ENCODE results near the gene OTOG.

The OTOG gene

GRCh38 chr11:17547932-17548331 is 873 bp downstream of the OTOG start:
- no peak for DNase-seq (ENCODE audit: low read depth)
- H3K4me3 ChIP-seq (ENCODE audit: low read depth, low read length): no peak overlapping the region
- TF ChIP-seq CTCF (IDR thresholded peaks at IDR 0.05; ENCODE audit: low read depth, low read length) (peak; percentile 31), MYC (IDR thresholded peaks at IDR 0.05; ENCODE audit: low read depth, low read length) (no peak)

GRCh38 chr11:17548444-17548843 is 1.4 kb downstream of the OTOG start:
- H3K4me3 ChIP-seq (ENCODE audit: low read depth, low read length): no peak overlapping the region
- no peak for TF ChIP-seq POLR2A (IDR thresholded peaks at IDR 0.05; ENCODE audit: extremely low read depth, insufficient read length)
- peak; percentile 9 for TF ChIP-seq CTCF (IDR thresholded peaks at IDR 0.05; ENCODE audit: low read depth, low read length)
- peak; percentile 21 for DNase-seq (ENCODE audit: low read depth)

GRCh38 chr11:17550450-17551346 is 3.6 kb downstream of the OTOG start:
- TF ChIP-seq MYC (IDR thresholded peaks at IDR 0.05; ENCODE audit: low read depth, low read length) (no peak), POLR2A (IDR thresholded peaks at IDR 0.05; ENCODE audit: extremely low read depth, insufficient read length) (no peak), CTCF (IDR thresholded peaks at IDR 0.05; ENCODE audit: low read depth, low read length) (no peak), MAX (IDR thresholded peaks at IDR 0.05; ENCODE audit: low read depth, low read length) (no peak)
- H3K4me3 ChIP-seq (ENCODE audit: low read depth, low read length): no peak overlapping the region
- DNase-seq (ENCODE audit: low read depth): peak; percentile 54

- DNase-seq (ENCODE audit: low read depth): no peak
- TF ChIP-seq MYC (IDR thresholded peaks at IDR 0.05; ENCODE audit: low read depth, low read length) (no peak), CTCF (IDR thresholded peaks at IDR 0.05; ENCODE audit: low read depth, low read length) (no peak), POLR2A (IDR thresholded peaks at IDR 0.05; ENCODE audit: extremely low read depth, insufficient read length) (no peak), MAX (IDR thresholded peaks at IDR 0.05; ENCODE audit: low read depth, low read length) (no peak)
- no peak overlapping the region for H3K4me3 ChIP-seq (ENCODE audit: low read depth, low read length)
These were observed 4.4 kb downstream of the OTOG start for GRCh38 chr11:17551347-17552040.

GRCh38 chr11:17552041-17552355 is 4.9 kb downstream of the OTOG start:
- H3K4me3 ChIP-seq (ENCODE audit: low read depth, low read length): no peak overlapping the region
- TF ChIP-seq POLR2A (IDR thresholded peaks at IDR 0.05; ENCODE audit: extremely low read depth, insufficient read length): no peak
- no peak for TF ChIP-seq MYC (IDR thresholded peaks at IDR 0.05; ENCODE audit: low read depth, low read length)
- no peak for TF ChIP-seq CTCF (IDR thresholded peaks at IDR 0.05; ENCODE audit: low read depth, low read length)
- no peak for TF ChIP-seq MAX (IDR thresholded peaks at IDR 0.05; ENCODE audit: low read depth, low read length)
- no peak for DNase-seq (ENCODE audit: low read depth)

Measured in NB4 (cell line).